ENCODE measurements around the gene MBNL1.

MBNL1 gene

DNA sequence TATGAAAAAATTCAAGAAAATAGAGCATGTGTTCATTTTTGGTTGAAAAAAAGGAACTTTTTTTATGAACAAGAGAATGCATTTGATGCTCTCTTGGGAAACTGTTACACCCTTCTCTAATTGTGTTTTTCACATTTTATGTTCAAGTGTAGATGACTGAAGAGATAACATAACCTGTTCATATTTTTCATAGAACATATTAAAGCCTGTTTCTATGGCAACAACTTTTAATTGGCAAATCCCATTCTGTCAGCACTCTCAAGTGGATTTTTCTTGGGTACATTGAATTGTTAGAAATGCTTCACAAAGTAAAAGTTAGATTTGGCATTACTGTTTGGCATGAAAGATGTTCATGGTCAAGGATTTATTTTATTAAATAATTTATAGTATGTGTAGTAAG, 117.5 kb downstream of the MBNL1 start:
- TF ChIP-seq CTCF (IDR thresholded peaks at IDR 0.05; ENCODE audit: control extremely low read depth, extremely low read depth, low read depth, missing control alignments): no peak
- ChIA-PET POLR2A (no interaction called here), CTCF (no interaction called here)
- no peak for DNase-seq (ENCODE audit: extremely low spot score)

DNA sequence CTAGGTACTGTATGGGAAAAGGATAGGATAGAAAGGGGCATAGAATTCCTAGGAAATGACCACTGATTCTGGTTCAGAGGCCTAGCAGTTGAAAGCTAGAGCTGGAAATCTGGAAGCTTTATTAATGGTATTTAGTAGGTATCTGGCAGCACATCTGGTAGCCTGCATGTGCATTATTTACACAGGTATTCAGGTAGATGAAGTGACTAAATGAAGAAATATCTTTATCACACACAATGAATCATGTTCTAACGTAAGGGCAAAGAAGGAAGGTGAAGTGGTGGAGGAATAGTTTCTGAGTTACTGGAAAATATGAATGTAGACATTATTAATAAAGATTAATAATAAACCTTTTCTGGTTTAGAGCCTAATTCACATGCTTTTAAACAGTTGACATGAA, 119.9 kb downstream of the MBNL1 start:
- TF ChIP-seq CTCF (IDR thresholded peaks at IDR 0.05; ENCODE audit: control extremely low read depth, extremely low read depth, low read depth, missing control alignments): no peak
- ChIA-PET POLR2A (no interaction called here), CTCF (interaction anchor here (0.8 to 1.8 kb wide), 5 partner anchors 10 to 55 kb away, joined by 3 to 9 read pairs (median 3); no protein-coding TSS in a partner anchor)
- DNase-seq (ENCODE audit: extremely low spot score): no peak

- no peak for DNase-seq (ENCODE audit: extremely low spot score)
- no peak for TF ChIP-seq CTCF (IDR thresholded peaks at IDR 0.05; ENCODE audit: control extremely low read depth, extremely low read depth, low read depth, missing control alignments)
- CTCF ChIA-PET: interaction anchor here (4.7 kb wide), 1 partner anchor 12 kb away, joined by 31 read pairs; no protein-coding TSS in a partner anchor
- POLR2A ChIA-PET: no interaction called here
Observed at GRCh38 chr3:152389316-152389934, 120.7 kb downstream of the MBNL1 start.

DNA sequence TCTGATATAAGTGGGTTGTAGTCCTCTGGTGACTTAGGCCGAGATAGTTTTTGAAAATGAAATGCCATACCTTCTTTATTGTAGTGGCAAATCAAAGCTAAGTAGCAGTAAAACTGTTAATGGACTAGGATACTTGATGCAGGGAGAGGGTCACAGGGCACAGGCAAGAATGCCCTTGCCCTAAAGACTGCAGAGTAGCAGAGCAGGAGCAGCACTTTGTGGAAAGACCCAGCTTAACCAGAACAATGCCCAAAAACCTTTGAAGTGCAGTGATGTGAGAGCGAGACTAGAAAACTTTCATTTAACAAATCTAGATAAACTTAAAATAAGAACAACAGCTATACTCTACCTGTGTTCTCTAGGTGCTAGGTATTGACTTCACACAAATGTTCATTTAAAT, 121.9 kb downstream of the MBNL1 start:
- CTCF ChIA-PET: interaction anchor here (1.1 to 4.7 kb wide), 3 partner anchors 9 to 30 kb away, joined by 3 to 31 read pairs (median 4); no protein-coding TSS in a partner anchor
- POLR2A ChIA-PET: no interaction called here
- no peak for TF ChIP-seq CTCF (IDR thresholded peaks at IDR 0.05; ENCODE audit: control extremely low read depth, extremely low read depth, low read depth, missing control alignments)
- DNase-seq (ENCODE audit: extremely low spot score): no peak

GRCh38 chr3:152391671-152392070, 122.9 kb downstream of the MBNL1 start:
- ChIA-PET CTCF (interaction anchor here (0.6 to 4.7 kb wide), 3 partner anchors 9 to 1078 kb away, joined by 3 to 31 read pairs (median 3); no protein-coding TSS in a partner anchor), POLR2A (no interaction called here)
- no peak for DNase-seq (ENCODE audit: extremely low spot score)
- no peak for TF ChIP-seq CTCF (IDR thresholded peaks at IDR 0.05; ENCODE audit: control extremely low read depth, extremely low read depth, low read depth, missing control alignments)

GRCh38 chr3:152392272-152392880, 123.6 kb downstream of the MBNL1 start:
- DNase-seq (ENCODE audit: extremely low spot score): no peak
- CTCF ChIA-PET: interaction anchor here (1.4 to 4.7 kb wide), 4 partner anchors 9 to 23 kb away, joined by 4 to 31 read pairs (median 10); no protein-coding TSS in a partner anchor
- POLR2A ChIA-PET: no interaction called here
- TF ChIP-seq CTCF (IDR thresholded peaks at IDR 0.05; ENCODE audit: control extremely low read depth, extremely low read depth, low read depth, missing control alignments): no peak
